IMR-90 (cell line): Measurements from ENCODE around the gene NPAS2. TPM values are rescaled to one million over a fixed set of nuclear protein-coding genes. Genes with fewer than 3 reads are reported as not detected.
A peak's percentile ranks its signal among the peaks of the same experiment; 100 is the strongest.

Experiments used
- ATAC-seq: fragments of 200-7000 bp; cut with Tn5 transposase; 2 replicates; pipeline ENCODE4 v1.9.1; 2020; ENCODE audit warnings: low read depth, mild to moderate bottlenecking, moderate library complexity
- BruUV-seq: library from RNA; stranded (reverse); fragments of 400-500 nt; replicated peaks from 2 replicates; lab custom pipeline; 2021; lab: Mats Ljungman, UMichigan
- CTCF ChIA-PET: fragments of 300-600 bp; formaldehyde crosslinking; extraction: SDS; loops from one replicate; lab custom pipeline; 2021; ENCODE audit warnings: antibody characterized with exemption; lab: Yijun Ruan, JAX
- POLR2A ChIA-PET: fragments of 300-600 bp; sonication (Branson Sonifier 250); formaldehyde crosslinking; loops from one replicate; lab custom pipeline; 2022; ENCODE audit warnings: antibody characterized with exemption; ENCODE audit not compliant: unreplicated experiment; lab: Charles Lee
- DNase-seq: peaks from one replicate; pipeline ENCODE4 v3.0.0; 2013
- H2AFZ ChIP-seq: replicated peaks from 2 replicates; pipeline ENCODE3; 2013; ENCODE audit warnings: low read length, mild to moderate bottlenecking; ENCODE audit not compliant: poor library complexity
- H2AK5ac ChIP-seq: 2 replicates; pipeline ENCODE4 v1.6.1; 2013; ENCODE audit warnings: low read depth, low read length, inconsistent platforms
- H2AK9ac ChIP-seq: replicated peaks from 2 replicates; pipeline ENCODE3; 2013; ENCODE audit warnings: mild to moderate bottlenecking, low read depth, low read length, moderate library complexity; ENCODE audit not compliant: poor library complexity
- H2BK120ac ChIP-seq: 2 replicates; pipeline ENCODE4 v1.6.1; 2013; ENCODE audit warnings: low read depth, low read length, inconsistent platforms
- H2BK15ac ChIP-seq: 3 replicates; pipeline ENCODE4 v1.6.1; 2013; ENCODE audit warnings: low read depth, low read length, inconsistent platforms
- H2BK20ac ChIP-seq: 2 replicates; pipeline ENCODE4 v1.6.1; 2013; ENCODE audit warnings: low read depth, mild to moderate bottlenecking, inconsistent platforms, low read length, moderate library complexity
- H2BK5ac ChIP-seq: 2 replicates; pipeline ENCODE4 v1.6.1; 2013; ENCODE audit warnings: mild to moderate bottlenecking, low read depth, low read length, inconsistent platforms; ENCODE audit not compliant: poor library complexity, severe bottlenecking
- H3K14ac ChIP-seq: replicated peaks from 2 replicates; pipeline ENCODE4 v1.6.1; 2013; ENCODE audit warnings: low read depth, low read length, inconsistent platforms
- H3K18ac ChIP-seq: 2 replicates; pipeline ENCODE4 v1.6.1; 2013; ENCODE audit warnings: low read depth, low read length, control low read depth
- H3K23ac ChIP-seq: 2 replicates; pipeline ENCODE4 v1.6.1; 2013; ENCODE audit warnings: low read depth, low read length, inconsistent platforms
- H3K27ac ChIP-seq: 2 replicates; pipeline ENCODE4 v1.5.1; 2013; ENCODE audit warnings: mild to moderate bottlenecking, control low read depth, low read length; ENCODE audit not compliant: insufficient read depth
- H3K27me3 ChIP-seq: 2 replicates; pipeline ENCODE4 v1.6.1; 2013; ENCODE audit warnings: low read length; ENCODE audit not compliant: control insufficient read depth, insufficient read depth
- H3K36me3 ChIP-seq: 2 replicates; pipeline ENCODE4 v1.6.1; 2013; ENCODE audit warnings: low read length, mixed read lengths; ENCODE audit not compliant: control insufficient read depth, insufficient read depth
- H3K4ac ChIP-seq: 2 replicates; pipeline ENCODE4 v1.6.1; 2013; ENCODE audit warnings: low read depth, low read length, inconsistent platforms
- H3K4me1 ChIP-seq: 2 replicates; pipeline ENCODE4 v1.6.1; 2013; ENCODE audit warnings: low read length, mixed read lengths; ENCODE audit not compliant: control insufficient read depth, insufficient read depth
- H3K4me2 ChIP-seq: 2 replicates; pipeline ENCODE4 v1.6.1; 2013; ENCODE audit warnings: low read depth, mild to moderate bottlenecking, control low read depth, low read length, moderate library complexity
- H3K4me3 ChIP-seq: 2 replicates; pipeline ENCODE4 v1.5.1; 2013; ENCODE audit warnings: low read depth, mild to moderate bottlenecking, control low read depth, low read length, moderate library complexity; ENCODE audit not compliant: insufficient read depth
- H3K56ac ChIP-seq: 2 replicates; pipeline ENCODE4 v1.6.1; 2013; ENCODE audit warnings: low read length, inconsistent platforms; ENCODE audit not compliant: insufficient read depth; ENCODE audit errors: extremely low read depth
- H3K79me1 ChIP-seq, 2 experiments: 2 replicates each; pipeline ENCODE4 v1.6.1; 2013; ENCODE audit warnings: low read length in 2 of 2, inconsistent platforms in 1 of 2, low read depth in 1 of 2
- H3K9ac ChIP-seq: 2 replicates; pipeline ENCODE4 v1.6.1; 2013; ENCODE audit warnings: low read depth, low read length, control low read depth
- H3K9me1 ChIP-seq: 2 replicates; pipeline ENCODE4 v1.6.1; 2013; ENCODE audit warnings: low read length, inconsistent platforms; ENCODE audit not compliant: insufficient read depth
- H3K9me3 ChIP-seq: 2 replicates; pipeline ENCODE4 v1.6.1; 2013; ENCODE audit warnings: low read length; ENCODE audit not compliant: control insufficient read depth, insufficient read depth
- H4K20me1 ChIP-seq: 2 replicates; pipeline ENCODE4 v1.6.1; 2013; ENCODE audit warnings: low read length, inconsistent platforms; ENCODE audit not compliant: insufficient read depth
- H4K5ac ChIP-seq: 2 replicates; pipeline ENCODE4 v1.6.1; 2013; ENCODE audit warnings: mild to moderate bottlenecking, low read depth, low read length, control low read depth
- H4K8ac ChIP-seq, 2 experiments: 2 replicates each; pipeline ENCODE4 v1.6.1; 2013; ENCODE audit warnings: low read depth in 2 of 2, low read length in 2 of 2, control low read depth in 1 of 2, inconsistent platforms in 1 of 2
- H4K91ac ChIP-seq: 2 replicates; pipeline ENCODE4 v1.6.1; 2013; ENCODE audit warnings: low read depth, low read length, inconsistent platforms; ENCODE audit not compliant: insufficient read depth
- CTCF ChIP-seq: conservative IDR thresholded peaks from 2 replicates; pipeline ENCODE4 v1.5.1; 2012; ENCODE audit warnings: mild to moderate bottlenecking, low read depth, low read length, improper control_type of control experiment
- ELK1 ChIP-seq: fragments of 150-350 bp; IDR thresholded peaks from 2 replicates; pipeline ENCODE4 v1.6.1; 2016; ENCODE audit warnings: low read depth, mild to moderate bottlenecking, low read length, moderate library complexity, borderline replicate concordance
- MAFK ChIP-seq: IDR thresholded peaks from 2 replicates; pipeline ENCODE4 v1.6.1; 2012; ENCODE audit warnings: low read depth, low read length, improper control_type of control experiment
- MAZ ChIP-seq: IDR thresholded peaks from 2 replicates; pipeline ENCODE4 v1.6.1; 2012; ENCODE audit warnings: low read depth, mild to moderate bottlenecking, low read length, improper control_type of control experiment, moderate library complexity, borderline replicate concordance
- MXI1 ChIP-seq: IDR thresholded peaks from 2 replicates; pipeline ENCODE4 v1.6.1; 2012; ENCODE audit warnings: low read depth, mild to moderate bottlenecking, low read length, moderate library complexity, borderline replicate concordance
- NFE2L2 ChIP-seq: fragments of 150-350 bp; IDR thresholded peaks from 2 replicates; pipeline ENCODE4 v1.6.1; 2016; ENCODE audit warnings: low read depth, mild to moderate bottlenecking, low read length
- POLR2A ChIP-seq: IDR thresholded peaks from 2 replicates; pipeline ENCODE4 v1.6.1; 2012; ENCODE audit warnings: mild to moderate bottlenecking, low read depth, low read length
- RAD21 ChIP-seq: IDR thresholded peaks from 2 replicates; pipeline ENCODE4 v1.6.1; 2012; ENCODE audit warnings: low read length, improper control_type of control experiment
- WGBS, 2 experiments: methylation state at CpG; one replicate each; pipeline versions ENCODE4 v1.1.5 to v1.1.7; 2013; ENCODE audit warnings: missing lambda C conversion rate in 2 of 2; ENCODE audit not compliant: insufficient read length in 1 of 2; ENCODE audit errors: extremely low coverage in 2 of 2; 5-methylcytosine and 5-hydroxymethylcytosine counted together
- dilution Hi-C: fragments of 300-500 bp; cut with HindIII; formaldehyde crosslinking; loops from one replicate; pipeline ENCODE4 v1.14.3; 2018; ENCODE audit warnings: low sequenced_read_pairs; ENCODE audit not compliant: unreplicated experiment
- in situ Hi-C: fragments of 300-500 bp; cut with MboI; formaldehyde crosslinking; loops from 3 replicates; pipeline ENCODE4 v1.14.3; 2019; ENCODE audit warnings: low sequenced_read_pairs, inconsistent platforms, mixed read lengths
- intact Hi-C: fragments of 100-400 bp; cut with micrococcal nuclease; formaldehyde crosslinking; loops from 2 replicates; pipeline ENCODE4 v1.10.0; 2022
- polyA plus RNA-seq, 3 experiments: library from polyadenylated mRNA; depleted of rRNA; stranded (reverse); fragments of >200 nt; gene quantifications; 2 replicates each; pipeline ENCODE4 v1.2.3, GENCODE V29; 2012; ENCODE audit warnings: low replicate concordance in 1 of 3
- total RNA-seq: library from RNA; depleted of rRNA; stranded (reverse); fragments of >200 nt; gene quantifications from 2 replicates; pipeline ENCODE4 v1.2.3, GENCODE V29; 2012

Gene NPAS2
- total and polyA plus RNA-seq, 2 of the 4 experiments (the other 2 are of a cell fraction), result 5.2 to 14.8 TPM

GRCh38 chr2:100882645-100883613, 63.0 kb downstream of the NPAS2 start:
- Histone ChIP-seq H2BK120ac (no peak overlapping the region), H2AK9ac (no peak overlapping the region), H3K18ac (no peak overlapping the region), H2BK5ac (no peak overlapping the region), H3K4me1 (peaks cover 14% of the 10 kb centered on the region), H3K14ac (0 out of 2 replicates have a peak overlapping the region, but pooled peaks have one; percentile 33), H4K8ac (no peak overlapping the region), H4K20me1 (peaks cover 8% of the 10 kb centered on the region; the same call in 1 of the 2 replicates), H3K4me3 (no peak overlapping the region), H2AK5ac (no peak overlapping the region), H3K4ac (no peak overlapping the region; the same call in 1 of the 2 replicates), H4K91ac (no peak overlapping the region), H3K9me1 (peaks cover 24% of the 10 kb centered on the region), H2BK15ac (no peak overlapping the region), H3K36me3 (no peaks in the 10 kb centered on the region), H3K27ac (no peak overlapping the region), H2BK20ac (no peak overlapping the region), H3K9ac (no peak overlapping the region), H2AFZ (no peak overlapping the region), H3K79me1 (peaks cover 10 to 42% of the 10 kb centered on the region in 2 experiments), H3K23ac (no peak overlapping the region), H3K9me3 (no peaks in the 10 kb centered on the region), H4K5ac (no peak overlapping the region), H3K4me2 (no peak overlapping the region), H3K27me3 (no peaks in the 10 kb centered on the region), H3K56ac (no peak overlapping the region)
- 88% methylated on average over 1 of the region's 11 CpGs; no CpG with 5 or more reads in 1 of the 2 experiments for WGBS, 2 experiments
- intact Hi-C loops, result no loop called here
- dilution Hi-C loops, result no loop called here
- in situ Hi-C loops, result no loop called here
- no TSS peak for BruUV-seq
- peak; percentile 38 for DNase-seq
- ChIA-PET POLR2A (no interaction called here), CTCF (no interaction called here)
- peak; percentile 32; the same call in 1 of the 2 replicates for ATAC-seq
- no peak for TF ChIP-seq MXI1
- TF ChIP-seq CTCF, result no peak
- no peak for TF ChIP-seq POLR2A
- no peak for TF ChIP-seq ELK1
- no peak for TF ChIP-seq RAD21
- no peak for TF ChIP-seq NFE2L2
- no peak for TF ChIP-seq MAFK
- TF ChIP-seq MAZ, result no peak
